EL (cell line): ENCODE measurements around the gene ALPK3.

Experiments
- DNase-seq: peaks from one replicate; pipeline ENCODE4 v3.0.0-alpha.2; 2016

ALPK3 gene

DNA sequence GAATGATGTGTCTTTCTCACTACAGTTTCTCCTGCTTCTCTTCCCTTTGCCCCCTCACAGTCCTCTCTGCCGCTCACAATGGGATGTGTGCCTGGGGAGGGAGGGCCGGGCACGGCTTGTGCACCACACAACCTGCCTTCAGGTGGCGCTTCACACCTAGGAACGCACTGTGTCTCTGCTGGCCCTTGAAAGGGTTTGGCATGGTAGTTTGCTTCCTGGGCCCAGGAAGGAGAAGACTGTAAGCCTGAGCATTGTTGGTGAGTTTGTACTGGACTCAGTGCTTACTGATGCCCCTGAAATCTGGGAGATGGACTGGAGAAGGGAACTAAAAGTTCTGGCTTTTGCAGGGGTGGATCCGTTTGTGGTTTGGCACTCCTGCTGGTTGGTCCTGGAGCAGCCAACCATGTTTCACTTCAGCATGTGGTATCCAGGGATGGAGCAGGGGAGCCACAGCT, 9.2 kb downstream of the ALPK3 start:
- DNase-seq = peak; percentile 24

DNA sequence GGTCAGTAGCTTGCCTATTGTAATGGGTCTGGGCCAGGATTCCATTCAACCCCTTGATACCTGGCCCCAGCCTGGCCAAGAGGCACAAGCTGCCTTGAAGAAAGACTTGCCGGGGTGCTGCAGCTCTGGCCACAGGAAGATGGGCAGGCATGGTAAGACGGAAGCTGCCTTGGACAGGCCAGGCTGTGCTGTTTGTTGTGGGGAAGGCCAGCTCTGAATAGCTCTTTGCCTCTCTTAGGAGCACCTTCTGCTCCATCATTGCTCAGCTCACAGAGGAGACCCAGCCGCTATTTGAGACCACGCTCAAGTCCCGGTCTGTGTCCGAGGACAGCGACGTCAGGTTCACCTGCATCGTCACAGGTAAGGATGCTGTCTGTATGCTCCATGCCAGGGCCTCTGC, 10.1 kb downstream of the ALPK3 start:
- no peak for DNase-seq

DNA sequence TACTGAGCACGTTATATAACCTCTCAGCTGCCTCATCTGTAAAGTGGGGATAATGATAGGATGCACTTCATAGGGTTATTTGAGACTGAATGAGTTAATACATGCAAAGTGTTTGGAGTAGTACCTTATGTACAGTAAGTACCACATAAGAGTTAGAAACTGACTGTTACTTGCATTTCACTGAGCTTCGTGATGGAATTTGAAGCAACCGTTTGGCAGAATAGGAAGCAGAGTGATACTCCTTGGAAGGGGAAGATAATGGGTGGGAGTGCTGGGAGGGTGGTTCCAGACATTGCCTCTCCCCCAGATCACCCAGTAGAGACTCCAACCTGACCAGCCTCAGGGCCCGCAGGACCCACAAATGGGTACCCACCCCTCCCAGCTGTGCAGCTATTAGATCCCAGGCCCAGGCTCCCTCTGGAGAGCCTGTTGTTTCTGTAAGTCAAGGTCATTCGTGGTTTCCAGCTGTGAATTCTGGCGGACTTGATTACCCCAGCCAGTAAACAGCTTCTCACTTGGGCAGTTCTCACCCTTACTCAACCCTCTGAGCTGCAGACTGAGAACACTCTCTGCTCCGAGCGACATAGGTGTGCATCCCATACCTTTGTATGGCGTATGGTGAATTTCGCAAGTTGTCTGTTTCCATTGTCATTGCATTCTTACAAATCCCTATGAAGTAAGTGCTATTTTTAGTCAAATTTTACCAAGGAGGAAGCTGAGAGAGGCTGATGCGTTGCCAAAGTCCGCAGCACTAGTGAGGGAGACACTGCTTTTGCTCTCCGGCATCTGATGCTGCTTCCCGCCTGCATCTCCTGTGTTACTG, 11.1 kb downstream of the ALPK3 start:
- no peak for DNase-seq

DNA sequence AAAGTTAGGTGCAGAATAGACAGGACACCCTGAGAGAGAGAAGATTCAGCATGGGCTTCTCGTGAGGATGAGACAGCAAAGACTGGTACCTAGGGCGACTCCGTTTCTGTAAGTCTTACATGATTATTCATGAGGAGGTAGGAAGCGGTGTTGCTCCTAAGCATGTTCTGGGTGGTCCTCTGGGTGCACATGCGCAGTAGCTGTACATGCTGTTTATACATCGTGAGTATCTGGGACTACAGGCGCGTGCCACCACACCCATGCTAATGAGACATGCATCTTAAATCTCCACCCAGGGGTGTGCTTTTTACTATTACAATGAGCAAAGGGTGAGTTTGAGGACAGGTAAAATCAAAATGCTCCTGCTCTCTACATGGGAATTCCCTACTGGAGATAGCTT, 12.3 kb downstream of the ALPK3 start:
- no peak for DNase-seq

DNA sequence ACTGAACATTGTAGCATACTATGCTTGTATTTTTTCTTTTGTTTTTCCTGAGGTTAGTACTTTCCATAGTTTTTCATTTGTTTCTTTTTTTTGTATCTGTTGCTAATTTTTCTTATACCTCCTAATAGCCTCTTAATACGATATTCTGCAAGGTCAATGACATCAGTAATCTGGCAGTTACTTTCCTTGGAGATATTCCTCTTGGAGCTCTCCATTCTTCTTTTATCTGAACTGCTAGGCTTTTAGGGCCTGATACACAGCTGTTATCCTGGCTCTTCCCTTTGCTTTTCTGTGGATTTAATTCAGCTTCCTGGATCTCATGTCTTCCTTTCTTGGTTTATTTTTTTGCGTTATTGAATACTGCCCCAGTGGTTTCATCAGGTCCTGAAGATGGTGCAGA, 12.9 kb downstream of the ALPK3 start:
- DNase-seq = no peak

DNA sequence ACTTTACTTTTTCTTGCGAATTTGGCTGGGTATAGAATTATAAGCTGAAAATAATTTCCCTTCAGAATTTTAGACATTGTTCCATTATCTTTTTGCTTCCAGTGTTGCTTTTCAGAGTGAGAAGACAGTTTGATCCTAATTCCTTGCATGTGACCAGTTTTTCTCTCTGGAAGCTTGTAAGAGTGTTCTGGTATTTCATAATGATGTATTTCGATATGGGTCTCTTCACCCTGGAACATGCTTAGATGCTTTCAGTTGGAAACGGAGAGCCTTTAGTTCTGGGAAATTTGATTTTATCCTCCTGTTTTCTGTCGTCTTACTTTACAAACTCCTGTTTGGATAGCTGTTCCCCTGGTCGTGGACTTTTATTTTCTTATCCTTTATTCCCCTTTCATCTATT, 13.9 kb downstream of the ALPK3 start:
- DNase-seq = no peak

DNA sequence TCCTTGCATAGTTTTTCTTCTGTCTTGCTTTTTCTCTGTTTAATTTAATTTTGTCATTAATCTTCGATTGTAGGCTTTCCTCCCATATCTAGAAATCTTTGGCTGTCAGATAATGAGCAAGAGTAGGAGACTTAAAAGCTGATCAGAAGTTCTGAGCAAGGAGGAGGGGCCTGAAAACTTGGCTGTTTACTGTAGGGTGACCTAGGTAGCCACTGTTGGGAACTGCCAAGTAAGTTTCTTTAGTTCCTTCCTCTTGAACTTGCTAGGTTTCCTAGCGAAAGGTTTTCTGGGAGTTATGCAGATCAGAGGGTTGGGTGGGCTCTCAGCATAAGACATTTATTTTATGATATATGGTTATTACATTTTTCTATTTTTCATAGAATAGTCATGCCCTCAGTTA, 14.5 kb downstream of the ALPK3 start:
- DNase-seq = no peak

DNA sequence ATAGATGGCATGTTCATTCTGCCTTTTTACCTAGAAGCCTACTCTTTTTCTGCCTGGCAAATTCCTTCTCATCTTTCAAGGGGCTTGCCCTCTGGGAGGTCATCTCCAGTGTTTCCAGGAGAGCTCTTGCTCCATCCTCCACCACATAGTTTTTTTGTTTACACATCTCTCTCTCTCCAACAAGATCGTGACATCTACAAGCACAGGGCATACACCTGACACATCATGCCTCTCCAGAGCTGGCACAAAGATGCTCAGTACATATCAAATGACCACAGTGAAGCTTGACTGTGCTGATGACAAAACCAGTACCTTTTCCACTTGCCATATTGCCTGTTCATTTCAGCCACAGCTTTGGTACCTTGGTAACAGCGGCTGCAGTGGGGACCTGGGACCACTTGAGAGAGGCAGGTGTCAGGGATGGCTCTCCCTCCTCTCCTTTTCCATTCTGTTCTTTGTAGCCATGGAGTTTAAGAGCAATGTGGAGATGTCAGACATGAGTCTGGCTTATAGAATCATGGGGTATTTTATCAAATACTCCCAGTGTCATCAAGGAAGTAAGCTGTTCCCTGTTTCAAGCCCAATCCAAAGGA, 15.4 kb downstream of the ALPK3 start:
- DNase-seq = no peak

DNA sequence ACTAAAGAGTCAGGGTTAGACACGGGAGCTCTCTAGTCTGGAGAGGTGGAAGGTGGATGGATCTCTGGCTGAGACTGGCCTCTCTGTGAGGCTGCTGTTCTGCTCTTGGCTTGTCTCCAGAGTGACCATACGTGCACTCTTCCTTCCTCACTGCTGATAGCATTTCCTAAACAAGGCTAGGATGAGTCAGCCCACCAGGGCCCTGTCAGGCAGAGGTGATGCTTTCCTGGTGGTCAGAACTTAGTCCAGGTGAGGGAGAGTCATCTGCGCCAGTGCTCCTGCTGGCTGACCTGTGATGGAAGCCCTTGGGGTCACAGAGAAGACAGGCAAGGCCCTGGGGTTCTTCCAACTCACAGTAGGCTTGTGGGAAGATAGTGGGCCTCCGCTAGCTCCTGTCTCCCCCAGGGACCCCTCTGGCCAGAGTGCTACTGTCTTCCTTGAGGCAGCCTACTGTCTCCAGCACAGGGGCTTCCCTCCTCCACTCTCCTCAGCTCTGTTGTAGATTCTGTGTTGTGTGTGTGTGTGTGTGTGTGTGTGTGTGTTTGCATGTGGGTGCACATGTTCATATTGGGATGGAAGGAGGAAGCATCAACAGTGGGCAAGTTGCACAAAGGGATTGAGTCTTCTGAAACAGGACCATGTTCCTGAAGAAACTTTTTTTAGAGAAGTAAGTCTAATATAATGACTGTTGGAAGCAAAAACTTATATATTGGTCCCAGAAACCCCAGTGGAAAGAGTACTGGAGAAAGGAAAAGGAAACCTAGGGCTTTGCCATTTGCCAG, 16.5 kb downstream of the ALPK3 start:
- peak; percentile 49 for DNase-seq

DNA sequence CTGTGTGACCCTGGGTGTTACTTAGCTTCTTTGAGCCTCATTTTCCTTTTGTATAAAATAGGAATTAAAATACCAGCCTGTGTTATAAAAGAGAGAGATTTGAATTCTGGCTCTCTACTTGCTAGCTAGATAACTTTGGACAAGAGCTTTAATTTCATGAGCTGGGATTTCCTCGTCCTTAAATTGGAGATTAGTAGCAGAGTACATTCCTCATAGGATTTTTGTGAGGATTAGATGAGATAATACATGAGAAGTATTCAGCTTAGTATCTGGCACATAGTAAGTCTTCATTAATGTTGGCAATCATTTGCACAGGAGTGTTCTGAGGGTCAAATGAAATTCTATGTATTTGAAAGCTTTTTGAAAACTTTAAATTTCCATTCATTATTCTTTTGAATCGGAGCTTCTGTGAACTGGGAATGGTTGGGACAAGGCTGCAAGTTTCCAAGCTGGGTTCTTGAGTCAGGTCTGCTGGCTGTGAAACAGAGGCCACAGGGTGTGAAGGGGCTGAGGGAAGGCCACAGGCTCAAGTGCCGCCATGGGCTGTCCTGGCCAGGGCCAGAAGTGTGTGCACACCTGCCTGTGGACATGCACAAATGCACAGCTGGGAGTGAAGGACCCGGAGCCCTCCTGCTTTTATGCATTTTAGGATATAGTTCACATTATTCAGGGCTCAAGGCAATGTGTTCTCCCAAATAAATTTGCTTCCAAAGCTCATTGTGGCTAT, 17.2 kb downstream of the ALPK3 start:
- no peak for DNase-seq

DNA sequence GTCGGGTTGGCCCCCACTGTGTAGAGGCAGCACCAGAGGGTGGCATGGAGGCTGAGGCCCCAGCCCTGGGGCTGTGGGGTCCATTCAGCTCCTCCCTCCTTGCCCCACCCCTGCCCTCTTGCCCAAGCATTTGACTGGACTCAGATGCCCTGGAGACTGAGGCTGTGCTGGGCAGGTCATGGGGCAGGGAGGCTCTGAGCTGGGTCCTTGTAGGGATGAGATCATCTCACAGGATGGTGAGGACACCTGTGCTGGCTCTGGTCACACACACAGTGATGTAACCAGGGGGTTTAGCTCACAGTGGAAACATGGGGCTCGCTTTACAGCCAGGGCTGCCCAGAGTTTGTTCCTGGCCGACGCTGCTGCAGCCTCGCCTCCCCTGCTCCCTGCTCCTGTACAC, 17.8 kb downstream of the ALPK3 start:
- DNase-seq = no peak

DNA sequence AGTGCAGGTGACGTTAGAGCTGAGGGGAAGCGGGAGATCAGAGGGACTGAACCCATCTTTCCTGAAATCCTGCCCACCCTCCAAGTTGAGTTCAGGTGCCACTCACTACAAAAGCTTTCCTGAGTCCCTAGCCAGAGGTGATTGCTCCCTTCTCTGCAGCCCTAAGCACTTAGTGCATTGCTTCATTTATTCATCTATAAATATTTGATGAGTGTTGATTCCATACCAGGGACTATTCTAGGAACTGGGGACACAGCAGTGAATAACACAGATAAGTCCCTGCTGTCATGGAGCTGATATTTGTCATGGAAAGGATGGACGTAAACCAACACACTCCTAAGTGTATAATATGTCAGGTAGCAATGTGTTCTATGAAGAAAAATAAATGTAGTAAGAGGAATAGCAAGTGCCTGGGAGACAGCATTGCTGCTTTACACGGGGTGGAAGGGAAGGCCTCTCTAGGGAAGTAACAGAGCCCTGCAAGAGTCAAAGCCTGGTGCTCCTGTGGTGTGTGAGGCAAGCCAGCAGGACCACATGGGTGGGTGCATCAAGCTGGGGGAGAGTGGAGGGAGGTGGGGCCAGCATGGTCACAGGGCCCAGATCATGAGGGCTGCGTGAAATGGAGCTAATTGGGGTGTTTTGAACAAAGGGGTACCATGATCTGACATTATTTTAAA, 18.6 kb downstream of the ALPK3 start:
- no peak for DNase-seq

DNA sequence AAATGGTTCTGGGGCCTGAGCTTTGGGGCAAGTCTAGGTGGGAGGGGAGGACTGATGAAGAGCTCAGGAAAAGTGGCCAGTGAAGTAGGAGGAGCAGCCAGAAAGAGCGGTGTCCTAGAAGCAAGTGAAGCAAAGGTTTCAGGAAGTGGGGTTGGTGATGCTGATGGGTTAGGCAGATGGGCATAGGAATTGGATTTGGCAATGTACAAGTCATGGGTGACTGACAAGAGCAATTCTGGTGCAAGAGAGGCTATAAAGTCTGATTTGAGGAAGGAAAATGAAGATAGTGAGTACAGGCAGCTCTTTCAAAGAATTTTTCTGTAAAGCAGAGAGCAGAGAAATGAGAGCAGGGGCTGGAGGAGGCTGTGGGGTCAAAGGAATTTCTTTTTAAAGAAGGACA, 19.7 kb downstream of the ALPK3 start:
- DNase-seq = no peak

DNA sequence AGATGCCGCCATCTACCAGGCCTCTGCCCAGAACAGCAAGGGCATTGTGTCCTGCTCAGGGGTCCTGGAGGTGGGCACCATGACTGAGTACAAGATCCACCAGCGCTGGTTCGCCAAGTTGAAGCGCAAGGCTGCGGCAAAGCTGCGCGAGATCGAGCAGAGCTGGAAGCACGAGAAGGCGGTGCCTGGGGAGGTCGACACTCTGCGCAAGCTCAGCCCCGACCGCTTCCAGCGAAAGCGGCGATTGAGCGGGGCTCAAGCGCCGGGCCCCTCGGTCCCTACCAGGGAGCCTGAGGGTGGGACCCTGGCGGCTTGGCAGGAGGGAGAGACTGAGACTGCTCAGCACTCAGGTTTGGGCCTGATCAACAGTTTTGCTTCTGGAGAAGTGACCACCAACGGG, 22.6 kb downstream of the ALPK3 start:
- DNase-seq = no peak

DNA sequence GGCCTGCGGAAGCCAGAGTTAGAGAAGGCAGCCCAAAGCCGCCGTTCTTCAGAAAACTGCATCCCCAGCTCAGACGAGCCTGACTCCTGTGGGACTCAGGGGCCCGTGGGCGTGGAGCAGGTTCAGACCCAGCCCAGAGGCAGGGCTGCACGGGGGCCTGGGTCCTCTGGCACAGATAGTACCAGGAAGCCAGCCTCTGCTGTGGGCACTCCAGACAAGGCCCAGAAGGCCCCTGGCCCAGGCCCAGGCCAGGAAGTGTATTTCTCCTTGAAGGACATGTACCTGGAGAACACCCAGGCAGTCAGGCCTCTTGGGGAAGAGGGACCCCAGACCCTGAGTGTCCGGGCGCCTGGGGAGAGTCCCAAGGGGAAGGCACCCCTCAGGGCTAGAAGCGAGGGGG, 23.1 kb downstream of the ALPK3 start:
- DNase-seq = no peak

DNA sequence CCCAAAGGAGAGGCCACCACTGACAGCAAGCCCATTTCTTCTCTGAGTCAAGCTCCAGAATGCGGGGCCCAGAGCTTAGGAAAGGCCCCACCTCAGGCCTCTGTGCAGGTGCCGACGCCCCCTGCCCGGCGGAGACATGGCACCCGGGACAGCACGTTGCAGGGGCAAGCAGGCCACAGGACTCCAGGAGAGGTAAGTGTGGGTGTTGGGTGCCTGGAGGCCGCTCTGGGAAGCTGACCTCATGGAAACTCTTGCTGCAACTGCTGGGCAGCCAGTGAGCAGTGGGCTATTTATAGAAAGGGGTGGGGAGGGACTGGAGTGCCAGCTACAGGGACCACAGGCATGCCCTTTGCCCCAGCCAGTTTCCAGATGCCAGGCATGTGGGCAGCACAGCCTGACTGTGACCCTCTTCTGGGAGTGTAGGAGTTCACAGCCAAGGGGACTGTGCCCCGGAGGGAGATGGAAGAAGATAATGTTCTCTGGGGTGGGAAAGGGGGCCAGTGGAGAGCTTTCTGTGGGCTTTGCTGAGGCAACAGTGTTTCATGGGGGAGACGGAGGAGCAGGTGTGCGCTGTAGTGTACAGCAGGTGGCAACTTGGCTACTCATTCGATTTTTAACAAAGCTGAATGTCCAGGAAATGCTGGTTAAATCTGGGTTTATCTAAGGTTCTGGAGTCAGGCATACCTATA, 23.7 kb downstream of the ALPK3 start:
- DNase-seq = peak; percentile 31

DNA sequence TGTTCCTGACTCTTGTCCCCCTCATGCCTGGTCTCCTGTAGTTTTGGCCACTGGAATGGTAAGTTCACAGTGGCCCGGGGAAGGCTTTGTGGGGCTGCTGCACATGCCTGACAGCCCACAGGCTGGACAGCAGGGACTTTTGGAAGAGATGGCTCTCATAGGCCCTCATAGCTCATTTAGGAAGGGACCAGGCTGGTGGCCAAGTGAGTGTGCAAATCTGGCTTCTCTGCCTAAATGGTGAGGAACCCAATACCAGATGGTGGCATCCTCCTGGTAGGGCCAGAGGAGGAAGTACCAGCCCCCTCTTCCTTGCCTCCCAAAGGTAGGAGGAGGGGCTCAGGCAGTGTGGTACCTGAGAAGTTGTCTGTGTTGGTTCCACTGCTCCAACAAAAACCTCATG, 25.6 kb downstream of the ALPK3 start:
- no peak for DNase-seq

DNA sequence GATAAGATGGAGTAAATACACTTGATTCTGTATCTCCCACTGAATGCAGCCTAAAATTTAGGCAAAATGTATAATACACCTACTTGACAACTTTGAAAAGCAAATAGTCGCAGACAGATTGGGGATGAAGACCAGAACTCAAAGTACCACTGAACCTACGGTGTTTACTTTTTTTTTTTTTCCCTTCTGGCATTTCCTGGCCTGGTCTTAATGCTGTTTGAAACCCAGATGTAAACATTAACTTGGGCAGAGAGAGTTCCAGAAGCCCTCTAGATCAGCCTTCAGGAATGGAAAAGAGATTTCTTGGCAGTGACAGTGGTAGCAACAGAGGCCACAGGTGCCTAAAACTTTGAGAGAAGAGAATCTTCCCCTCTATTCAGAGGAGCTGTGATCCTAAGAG, 27.8 kb downstream of the ALPK3 start:
- no peak for DNase-seq

DNA sequence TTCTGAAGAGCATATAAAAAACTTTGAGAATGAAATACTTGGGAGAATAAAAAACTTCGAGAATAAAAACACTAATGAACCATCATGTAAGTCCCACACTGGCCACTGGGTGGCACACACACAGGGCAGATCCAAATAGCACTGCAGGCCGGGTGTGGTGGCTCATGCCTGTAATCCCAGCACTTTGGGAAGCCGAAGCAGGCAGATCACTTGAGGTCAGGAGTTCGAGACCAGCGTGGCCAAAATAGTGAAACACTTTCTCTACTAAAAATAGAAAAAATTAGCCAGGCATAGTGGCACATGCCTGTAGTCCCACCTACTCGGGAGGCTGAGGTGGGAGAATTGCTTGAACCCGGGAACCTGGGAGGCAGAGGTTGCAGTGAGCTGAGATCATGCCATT, 28.5 kb downstream of the ALPK3 start:
- DNase-seq = peak; percentile 73

DNA sequence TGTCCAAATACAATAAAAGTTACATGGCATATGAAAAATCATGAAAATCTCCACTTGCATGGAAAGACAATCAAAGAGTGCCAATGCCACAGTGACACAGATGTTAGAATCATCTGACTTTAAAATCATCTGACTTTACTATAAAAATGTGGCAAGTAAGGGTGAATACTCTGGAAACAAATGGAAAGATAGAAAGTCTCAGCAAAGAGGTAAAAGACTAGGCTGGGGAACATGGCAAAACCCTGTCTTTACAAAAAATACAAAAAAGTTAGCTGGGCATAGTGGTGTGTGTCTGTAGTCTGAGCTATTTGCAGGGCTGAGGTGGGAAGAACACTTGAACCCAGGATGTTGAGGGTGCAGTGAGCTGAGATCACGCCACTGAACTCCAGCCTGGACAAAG, 29.1 kb downstream of the ALPK3 start:
- no peak for DNase-seq

DNA sequence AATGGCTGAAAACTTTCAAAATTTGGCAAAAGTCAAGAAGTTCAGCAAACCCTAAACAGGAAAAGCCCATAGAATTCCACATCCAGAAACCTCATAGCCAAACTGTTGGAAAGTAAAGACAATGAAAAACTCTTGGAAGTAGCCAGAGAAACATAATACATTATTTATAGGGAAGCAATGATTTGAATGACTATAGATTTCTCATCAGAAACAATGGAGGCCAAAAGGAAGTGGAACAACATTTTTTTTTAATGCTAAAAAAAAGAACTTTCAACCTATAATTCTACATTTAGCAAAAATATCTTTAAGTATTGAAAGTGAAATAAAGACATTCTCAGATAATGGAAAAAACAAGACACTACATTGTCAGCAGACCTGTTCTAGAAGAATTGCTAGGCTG, 30.2 kb downstream of the ALPK3 start:
- no peak for DNase-seq

DNA sequence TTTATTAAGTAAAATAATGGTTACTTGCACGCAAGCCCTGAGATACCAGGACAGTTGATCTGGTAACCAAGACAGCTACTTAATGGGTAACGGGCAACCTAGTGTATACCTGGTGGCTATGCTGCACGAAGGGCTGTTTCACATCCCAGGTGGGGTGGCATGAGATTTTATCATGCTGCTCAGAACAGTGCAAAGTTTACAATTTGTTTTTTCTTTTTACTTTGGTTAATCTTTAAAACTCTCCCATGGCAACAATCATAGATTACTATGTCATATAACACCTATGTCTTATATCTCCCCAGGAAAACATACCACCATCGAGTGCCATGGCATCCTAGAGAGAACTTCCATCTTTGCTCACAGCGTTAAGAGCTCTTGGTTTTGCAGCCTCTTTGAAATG, 35.1 kb downstream of the ALPK3 start:
- DNase-seq = no peak
